NT2/D1 (cell line): ENCODE data around the gene MTRR.

ENCODE experiments used
- DNase-seq: peaks from one replicate; pipeline ENCODE4 v3.0.0-alpha.2; 2011; ENCODE audit warnings: low read depth, low spot score
- H3K27me3 ChIP-seq: 2 replicates; pipeline ENCODE4 v1.6.0; 2011; ENCODE audit warnings: mild to moderate bottlenecking; ENCODE audit not compliant: insufficient read length, insufficient read depth
- H3K36me3 ChIP-seq: 2 replicates; pipeline ENCODE4 v1.6.1; 2011; ENCODE audit warnings: mild to moderate bottlenecking, low read length, mixed read lengths; ENCODE audit not compliant: insufficient read depth, insufficient read length
- H3K4me1 ChIP-seq: 2 replicates; pipeline ENCODE4 v1.5.1; 2011; ENCODE audit not compliant: insufficient read depth, insufficient read length
- H3K4me3 ChIP-seq: 2 replicates; pipeline ENCODE4 v1.5.1; 2011; ENCODE audit warnings: low read depth; ENCODE audit not compliant: insufficient read length
- H3K9ac ChIP-seq: 2 replicates; pipeline ENCODE4 v1.6.0; 2011; ENCODE audit warnings: low read depth; ENCODE audit not compliant: insufficient read length
- H3K9me3 ChIP-seq: 2 replicates; pipeline ENCODE4 v1.5.1; 2011; ENCODE audit warnings: mild to moderate bottlenecking, low read length; ENCODE audit not compliant: insufficient read depth
- SUZ12 ChIP-seq: IDR thresholded peaks from 2 replicates; pipeline ENCODE4 v1.6.1; 2011; ENCODE audit not compliant: insufficient read length, insufficient read depth; ENCODE audit errors: extremely low read depth
- YY1 ChIP-seq: IDR thresholded peaks from 2 replicates; pipeline ENCODE4 v1.6.1; 2011; ENCODE audit not compliant: insufficient read length, insufficient read depth
- ZNF274 ChIP-seq: IDR thresholded peaks from 2 replicates; pipeline ENCODE4 v1.6.1; 2011; ENCODE audit warnings: mild to moderate bottlenecking, low read depth, low read length

The MTRR gene

GRCh38 chr5:7834982-7835381 is 34.0 kb upstream of the MTRR start:
- no peak for DNase-seq
- no peaks in the 10 kb centered on the region for H3K27me3 ChIP-seq
- H3K4me3 ChIP-seq = no peak overlapping the region
- no peak overlapping the region for H3K9ac ChIP-seq
- no peaks in the 10 kb centered on the region for H3K9me3 ChIP-seq
- no peaks in the 10 kb centered on the region for H3K4me1 ChIP-seq
- no peaks in the 10 kb centered on the region for H3K36me3 ChIP-seq
- no peak for TF ChIP-seq YY1
- no peak for TF ChIP-seq ZNF274

DNA sequence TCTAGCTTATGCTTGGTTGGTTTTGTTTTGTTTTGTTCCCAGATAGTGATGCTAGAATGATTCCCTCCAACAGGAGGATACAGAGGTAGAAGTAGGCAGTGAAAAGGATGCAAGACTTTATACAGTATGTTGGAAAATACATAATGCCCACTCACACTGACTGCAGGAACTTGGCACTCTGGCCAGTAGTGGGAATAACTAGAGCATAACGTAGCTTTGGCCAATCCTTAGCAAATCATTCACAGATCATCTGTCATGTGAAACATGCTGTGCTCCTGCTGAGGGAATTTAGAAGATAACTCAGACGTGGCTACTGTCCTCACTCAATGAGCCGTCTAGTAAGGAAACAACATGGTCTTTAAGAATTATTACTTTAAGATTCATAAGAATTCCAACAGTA is 31.5 kb upstream of the MTRR start:
- DNase-seq = no peak
- no peak for TF ChIP-seq SUZ12
- TF ChIP-seq YY1 = no peak
- TF ChIP-seq ZNF274 = no peak
- H3K36me3 ChIP-seq = no peaks in the 10 kb centered on the region
- no peak overlapping the region for H3K9ac ChIP-seq
- H3K4me1 ChIP-seq = no peaks in the 10 kb centered on the region
- H3K27me3 ChIP-seq = no peaks in the 10 kb centered on the region
- no peak overlapping the region for H3K4me3 ChIP-seq
- no peaks in the 10 kb centered on the region for H3K9me3 ChIP-seq

DNA sequence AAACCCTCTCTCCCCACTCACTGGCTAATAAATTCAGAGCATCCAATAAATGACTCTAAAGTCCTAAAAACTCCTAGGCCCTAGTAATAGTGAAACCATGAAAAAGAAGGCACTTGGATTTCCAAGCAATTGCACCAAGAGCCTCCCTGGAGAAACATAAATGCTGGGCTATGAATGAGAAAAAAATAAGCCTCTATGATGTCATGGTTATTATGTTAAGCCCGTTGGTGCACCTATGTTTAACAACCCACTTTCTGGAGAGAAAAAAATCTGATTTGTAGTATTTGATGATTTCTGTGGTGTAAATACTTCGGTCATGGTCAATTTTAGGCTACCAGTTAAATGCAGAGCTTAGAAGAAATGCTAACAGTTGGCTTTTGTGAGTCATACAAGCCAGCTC is 26.4 kb upstream of the MTRR start:
- no peak overlapping the region for H3K4me3 ChIP-seq

GRCh38 chr5:7844901-7845300 is 24.0 kb upstream of the MTRR start:
- Histone ChIP-seq H3K36me3 (no peaks in the 10 kb centered on the region), H3K9ac (no peak overlapping the region), H3K27me3 (peaks cover 17% of the 10 kb centered on the region), H3K4me1 (no peaks in the 10 kb centered on the region), H3K9me3 (no peaks in the 10 kb centered on the region), H3K4me3 (no peak overlapping the region)
- no peak for DNase-seq
- TF ChIP-seq ZNF274 = no peak
- TF ChIP-seq YY1 = no peak
- TF ChIP-seq SUZ12 = no peak

More for the DNA sequence above, 26.4 kb upstream of the MTRR start:
- Histone ChIP-seq H3K4me1 (no peaks in the 10 kb centered on the region), H3K36me3 (no peaks in the 10 kb centered on the region), H3K9ac (no peak overlapping the region), H3K9me3 (no peaks in the 10 kb centered on the region), H3K27me3 (no peaks in the 10 kb centered on the region)
- no peak for DNase-seq
- no peak for TF ChIP-seq ZNF274
- no peak for TF ChIP-seq YY1
- TF ChIP-seq SUZ12 = no peak

DNA sequence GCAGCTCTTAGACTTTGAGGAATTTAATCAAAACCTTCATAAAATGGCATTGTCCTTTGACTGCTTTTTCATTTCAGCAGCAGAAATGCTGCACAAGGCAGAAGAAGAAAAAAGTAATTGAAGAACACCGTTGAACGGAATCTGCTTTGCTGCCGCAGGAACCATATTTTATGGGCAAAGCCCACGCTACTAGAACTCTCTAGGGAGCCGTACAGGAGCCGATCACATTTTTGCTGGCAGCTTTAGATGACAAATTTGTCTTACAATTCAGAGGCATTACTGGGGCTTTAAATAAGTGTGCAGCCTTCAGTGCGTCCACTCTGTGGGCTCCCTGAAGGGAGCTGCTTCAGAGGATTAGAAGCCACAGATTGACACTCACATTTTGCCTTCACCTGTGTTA is 23.4 kb upstream of the MTRR start:
- TF ChIP-seq ZNF274 (no peak), YY1 (no peak), SUZ12 (no peak)
- Histone ChIP-seq H3K36me3 (no peaks in the 10 kb centered on the region), H3K4me1 (no peaks in the 10 kb centered on the region), H3K9ac (no peak overlapping the region), H3K4me3 (no peak overlapping the region), H3K9me3 (no peaks in the 10 kb centered on the region), H3K27me3 (peaks cover 17% of the 10 kb centered on the region)
- no peak for DNase-seq

- Histone ChIP-seq H3K36me3 (no peaks in the 10 kb centered on the region), H3K4me3 (no peak overlapping the region), H3K9me3 (no peaks in the 10 kb centered on the region; the same call in 1 of the 2 replicates), H3K4me1 (no peaks in the 10 kb centered on the region), H3K9ac (no peak overlapping the region), H3K27me3 (peaks cover 17% of the 10 kb centered on the region)
- DNase-seq = no peak
- TF ChIP-seq ZNF274 = no peak
- no peak for TF ChIP-seq SUZ12
- TF ChIP-seq YY1 = no peak
Measured at GRCh38 chr5:7846327-7846726, 22.6 kb upstream of the MTRR start.

GRCh38 chr5:7848296-7848695 is 20.7 kb upstream of the MTRR start:
- H3K4me3 ChIP-seq = no peak overlapping the region
- H3K36me3 ChIP-seq = no peaks in the 10 kb centered on the region
- H3K9ac ChIP-seq = no peak overlapping the region
- DNase-seq = no peak
- TF ChIP-seq ZNF274 (no peak), SUZ12 (no peak), YY1 (no peak)
- peaks cover 4% of the 10 kb centered on the region; the same call in 1 of the 2 replicates for H3K9me3 ChIP-seq
- H3K4me1 ChIP-seq = no peaks in the 10 kb centered on the region
- H3K27me3 ChIP-seq = peaks cover 17% of the 10 kb centered on the region
